ENCODE measurements around the gene SNRNP70.
"Not testable (repeated sequence)": the region's sequence is repeated elsewhere in the genome, so short reads cannot be mapped to it uniquely, and the experiment has no call there.

SNRNP70 gene, protein sequence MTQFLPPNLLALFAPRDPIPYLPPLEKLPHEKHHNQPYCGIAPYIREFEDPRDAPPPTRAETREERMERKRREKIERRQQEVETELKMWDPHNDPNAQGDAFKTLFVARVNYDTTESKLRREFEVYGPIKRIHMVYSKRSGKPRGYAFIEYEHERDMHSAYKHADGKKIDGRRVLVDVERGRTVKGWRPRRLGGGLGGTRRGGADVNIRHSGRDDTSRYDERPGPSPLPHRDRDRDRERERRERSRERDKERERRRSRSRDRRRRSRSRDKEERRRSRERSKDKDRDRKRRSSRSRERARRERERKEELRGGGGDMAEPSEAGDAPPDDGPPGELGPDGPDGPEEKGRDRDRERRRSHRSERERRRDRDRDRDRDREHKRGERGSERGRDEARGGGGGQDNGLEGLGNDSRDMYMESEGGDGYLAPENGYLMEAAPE

DNA sequence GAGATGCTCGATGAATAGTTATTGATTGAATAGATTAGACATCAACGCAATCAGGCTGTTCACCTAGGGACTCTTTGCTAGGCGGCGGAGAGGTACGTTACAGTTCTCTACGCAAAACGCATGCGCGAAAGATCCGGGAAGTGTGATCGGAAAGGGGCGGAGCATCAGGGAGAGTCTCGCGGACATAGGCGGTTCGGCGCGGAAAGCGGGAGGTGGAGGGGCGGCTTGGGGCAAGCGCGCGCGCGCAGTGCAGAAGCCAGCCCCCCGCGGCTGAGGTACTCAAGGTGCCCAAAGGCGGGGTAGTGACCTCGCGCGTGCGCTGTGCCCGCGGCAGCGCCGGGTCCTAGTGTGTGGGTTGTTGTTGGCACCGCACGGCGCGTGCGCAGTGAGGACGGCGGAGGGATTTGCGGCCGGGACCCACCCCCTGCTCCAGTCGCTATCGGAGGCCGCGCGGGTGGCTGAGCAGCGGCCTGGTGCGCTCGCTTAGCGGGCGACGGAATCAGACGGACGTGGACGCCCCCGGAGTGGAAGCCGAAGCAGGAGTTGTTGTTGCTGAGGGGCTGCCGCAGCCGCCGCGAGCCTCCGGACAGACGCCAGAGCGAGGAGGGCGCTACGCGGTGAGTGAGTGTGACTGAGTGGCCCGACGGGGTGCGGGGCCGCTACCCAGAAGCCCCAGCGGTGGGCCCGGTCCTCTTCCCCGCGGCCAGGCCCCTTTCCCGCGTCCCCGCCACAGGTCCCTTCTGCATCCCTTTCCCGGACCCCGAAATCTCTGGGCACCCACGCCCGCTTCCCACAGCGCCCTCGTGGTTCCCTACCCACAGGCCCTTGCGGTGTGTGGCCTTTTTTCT is at the start of gene SNRNP70:
TSS of gene SNRNP70 (plus strand) at position 432 of the 848 bp plus-strand sequence. CDS start 964 bp downstream, outside the sequence.
- DNase-seq (ENCODE audit: low read depth, low spot score) = peak; percentile 97

DNA sequence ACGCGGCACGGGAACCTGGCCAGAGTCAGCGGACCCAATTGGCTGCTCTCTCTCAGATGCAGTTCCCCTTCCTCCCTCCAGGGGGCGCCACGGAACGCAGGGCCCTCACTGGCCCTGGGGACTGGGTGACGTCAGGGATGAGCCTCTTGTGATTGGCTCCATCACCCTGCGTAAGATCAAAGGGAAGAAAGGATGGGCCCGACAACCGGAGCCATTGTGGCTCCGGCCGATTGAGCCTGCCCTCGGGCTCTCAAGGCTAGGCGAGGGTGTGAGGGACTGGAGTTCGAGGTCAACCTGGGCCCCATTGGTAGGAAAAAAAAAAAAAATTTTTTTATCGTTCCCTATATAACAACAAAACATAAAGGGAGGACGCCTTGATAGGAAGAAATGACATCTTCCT is 48.4 kb upstream of the SNRNP70 start, which contains the start of gene CGB1:
TSS of gene CGB1 (minus strand) at position 81 of the 400 bp plus-strand sequence. CDS start 184 bp downstream, outside the sequence.
- DNase-seq (ENCODE audit: low read depth, low spot score) = not testable (repeated sequence)

DNA sequence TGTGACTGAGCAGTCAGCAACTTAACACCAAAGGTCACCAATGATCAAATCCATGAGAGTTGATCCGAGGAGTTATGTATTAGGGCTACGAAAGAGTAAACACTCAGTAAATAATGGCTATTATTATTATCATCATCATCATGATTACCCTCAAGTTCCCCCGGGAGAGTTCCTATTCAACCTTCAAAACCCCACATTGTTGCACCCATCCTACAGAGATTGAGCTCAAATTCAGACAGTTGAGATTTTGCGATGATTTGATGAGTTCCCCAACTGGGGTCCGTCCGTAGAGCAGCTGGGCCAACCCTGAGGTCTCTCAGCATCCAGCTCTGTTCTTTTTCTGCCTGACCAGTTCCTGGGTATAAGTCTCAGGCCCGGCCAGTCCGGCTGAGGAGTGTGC is 47.1 kb upstream of the SNRNP70 start:
- not testable (repeated sequence) for DNase-seq (ENCODE audit: low read depth, low spot score)

DNA sequence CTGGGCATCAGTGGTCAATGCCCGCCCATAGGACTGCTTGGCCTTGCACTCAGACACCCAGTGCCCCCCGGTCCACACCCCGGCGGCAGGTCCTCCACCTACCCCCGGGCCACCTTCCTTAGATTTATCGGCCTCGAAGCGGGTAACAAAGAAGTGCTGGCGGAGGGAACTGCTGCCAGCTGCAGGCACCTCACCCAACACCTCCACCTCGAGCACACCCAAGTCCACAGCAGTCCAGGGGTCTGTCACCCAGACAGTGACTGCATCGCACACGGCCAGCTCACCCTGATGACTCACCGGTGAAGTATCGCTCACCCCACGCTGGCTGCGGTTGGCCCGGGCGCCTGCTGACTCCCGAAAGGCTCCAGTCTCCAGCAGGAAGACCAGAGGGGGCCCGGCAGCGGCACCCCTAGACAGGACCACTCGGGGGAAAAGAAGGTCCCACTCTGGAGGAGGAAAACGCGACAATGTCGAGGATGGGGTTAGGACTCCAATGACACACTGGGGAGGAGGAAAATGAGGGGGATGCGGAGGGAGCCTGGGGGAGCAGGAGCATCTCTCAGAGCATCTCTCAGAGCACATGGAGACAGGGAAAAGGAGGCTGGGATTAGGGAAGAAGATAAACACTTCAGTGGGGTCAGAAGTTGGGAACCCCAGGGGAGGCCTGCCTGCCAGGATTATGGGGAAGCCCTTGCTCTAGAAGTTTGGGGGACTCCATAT is 46.5 kb upstream of the SNRNP70 start:
- not testable (repeated sequence) for DNase-seq (ENCODE audit: low read depth, low spot score)

DNA sequence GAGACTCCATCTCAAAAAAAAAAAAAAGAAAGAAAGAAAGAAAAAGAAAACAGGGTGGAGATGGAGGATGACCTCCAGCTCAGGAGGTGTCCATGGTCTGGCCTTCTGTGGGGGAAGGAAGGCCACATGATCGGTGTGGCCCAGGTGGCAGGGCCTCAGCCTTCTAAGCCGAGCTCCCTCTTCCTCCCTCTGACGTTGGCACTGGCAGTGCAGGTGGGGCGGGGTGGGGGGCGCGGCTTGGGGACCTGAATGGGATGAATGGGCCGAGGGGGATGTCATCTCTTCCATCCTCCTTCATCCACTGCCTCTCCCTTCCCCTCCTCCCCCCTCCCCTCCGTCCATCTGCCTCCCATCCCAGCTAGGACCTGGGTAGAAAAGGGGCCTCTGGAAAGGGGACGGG is 45.5 kb upstream of the SNRNP70 start:
- not testable (repeated sequence) for DNase-seq (ENCODE audit: low read depth, low spot score)

DNA sequence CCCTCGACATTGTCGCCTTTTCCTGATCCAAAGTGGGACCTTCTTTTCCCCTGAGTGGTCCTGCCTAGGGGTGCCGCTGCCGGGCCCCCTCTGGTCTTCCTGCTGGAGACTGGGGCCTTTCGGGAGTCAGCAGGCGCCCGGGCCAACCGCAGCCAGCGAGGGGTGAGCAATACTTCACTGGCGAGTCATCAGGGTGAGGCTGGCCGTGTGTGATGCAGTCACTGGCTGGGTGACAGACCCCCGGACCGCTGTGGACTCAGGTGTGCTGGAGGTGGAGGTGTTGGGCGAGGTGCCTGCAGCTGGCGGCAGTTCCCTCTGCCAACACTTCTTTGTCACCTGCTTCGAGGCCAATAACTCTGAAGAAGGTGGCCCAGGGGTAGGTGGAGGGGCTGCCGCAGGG is 43.1 kb upstream of the SNRNP70 start:
- no peak for DNase-seq (ENCODE audit: low read depth, low spot score)

DNA sequence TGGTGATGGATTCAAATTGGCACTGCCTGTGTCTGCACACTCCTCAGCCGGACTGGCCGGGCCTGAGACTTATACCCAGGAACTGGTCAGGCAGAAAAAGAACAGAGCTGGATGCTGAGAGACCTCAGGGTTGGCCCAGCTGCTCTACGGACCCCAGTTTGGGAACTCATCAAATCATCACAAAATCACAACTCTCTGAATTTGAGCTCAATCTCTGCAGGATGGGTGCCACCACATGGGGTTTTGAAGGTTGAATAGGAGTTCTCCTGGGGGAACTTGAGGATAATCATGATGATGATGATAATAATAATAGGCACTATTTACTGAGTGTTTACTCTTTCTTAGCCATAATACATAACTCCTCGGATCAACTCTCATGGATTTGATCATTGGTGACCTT is 42.6 kb upstream of the SNRNP70 start:
- not testable (repeated sequence) for DNase-seq (ENCODE audit: low read depth, low spot score)

DNA sequence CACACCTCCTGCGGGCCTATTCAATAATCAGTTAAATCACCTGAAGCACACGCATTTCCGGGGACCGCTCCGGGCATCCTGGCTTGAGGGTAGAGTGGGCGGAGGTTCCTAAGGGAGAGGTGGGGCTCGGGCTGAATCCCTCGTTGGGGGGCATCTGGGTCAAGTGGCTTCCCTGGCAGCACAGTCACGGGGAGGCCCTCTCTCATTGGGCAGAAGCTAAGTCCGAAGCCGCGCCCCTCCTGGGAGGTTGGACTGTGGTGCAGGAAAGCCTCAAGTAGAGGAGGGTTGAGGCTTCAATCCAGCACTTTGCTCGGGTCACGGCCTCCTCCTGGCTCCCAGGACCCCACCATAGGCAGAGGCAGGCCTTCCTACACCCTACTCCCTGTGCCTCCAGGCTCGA is 41.7 kb upstream of the SNRNP70 start, which contains the start of gene CGB5:
TSS of gene CGB5 (plus strand) at position 301 of the 400 bp plus-strand sequence. CDS start 362 bp downstream, outside the sequence.
- not testable (repeated sequence) for DNase-seq (ENCODE audit: low read depth, low spot score)

DNA sequence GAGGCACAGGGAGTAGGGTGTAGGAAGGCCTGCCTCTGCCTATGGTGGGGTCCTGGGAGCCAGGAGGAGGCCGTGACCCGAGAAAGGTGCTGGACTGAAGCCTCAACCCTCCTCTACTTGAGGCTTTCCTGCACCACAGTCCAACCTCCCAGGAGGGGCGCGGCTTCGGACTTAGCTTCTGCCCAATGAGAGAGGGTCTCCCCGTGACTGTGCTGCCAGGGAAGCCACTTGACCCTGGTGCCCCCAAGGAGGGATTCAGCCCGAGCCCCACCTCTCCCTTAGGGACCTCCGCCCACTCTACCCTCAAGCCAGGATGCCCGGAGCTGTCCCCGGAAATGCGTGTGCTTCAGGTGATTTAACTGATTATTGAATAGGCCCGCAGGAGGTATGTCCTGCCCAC is 36.2 kb upstream of the SNRNP70 start, which contains the start of gene CGB8:
TSS of gene CGB8 (minus strand) at position 101 of the 400 bp plus-strand sequence. CDS start 372 bp downstream, outside the sequence.
- not testable (repeated sequence) for DNase-seq (ENCODE audit: low read depth, low spot score)

DNA sequence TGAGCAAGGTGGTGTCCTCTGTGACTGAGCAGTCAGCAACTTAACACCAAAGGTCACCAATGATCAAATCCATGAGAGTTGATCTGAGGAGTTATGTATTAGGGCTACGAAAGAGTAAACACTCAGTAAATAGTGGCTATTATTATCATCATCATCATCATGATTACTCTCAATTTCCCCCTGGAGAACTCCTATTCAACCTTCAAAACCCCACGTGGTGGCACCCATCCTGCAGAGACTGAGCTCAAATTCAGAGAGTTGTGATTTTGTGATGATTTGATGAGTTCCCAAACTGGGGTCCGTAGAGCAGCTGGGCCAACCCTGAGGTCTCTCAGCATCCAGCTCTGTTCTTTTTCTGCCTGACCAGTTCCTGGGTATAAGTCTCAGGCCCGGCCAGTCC is 35.4 kb upstream of the SNRNP70 start:
- DNase-seq (ENCODE audit: low read depth, low spot score) = not testable (repeated sequence)

DNA sequence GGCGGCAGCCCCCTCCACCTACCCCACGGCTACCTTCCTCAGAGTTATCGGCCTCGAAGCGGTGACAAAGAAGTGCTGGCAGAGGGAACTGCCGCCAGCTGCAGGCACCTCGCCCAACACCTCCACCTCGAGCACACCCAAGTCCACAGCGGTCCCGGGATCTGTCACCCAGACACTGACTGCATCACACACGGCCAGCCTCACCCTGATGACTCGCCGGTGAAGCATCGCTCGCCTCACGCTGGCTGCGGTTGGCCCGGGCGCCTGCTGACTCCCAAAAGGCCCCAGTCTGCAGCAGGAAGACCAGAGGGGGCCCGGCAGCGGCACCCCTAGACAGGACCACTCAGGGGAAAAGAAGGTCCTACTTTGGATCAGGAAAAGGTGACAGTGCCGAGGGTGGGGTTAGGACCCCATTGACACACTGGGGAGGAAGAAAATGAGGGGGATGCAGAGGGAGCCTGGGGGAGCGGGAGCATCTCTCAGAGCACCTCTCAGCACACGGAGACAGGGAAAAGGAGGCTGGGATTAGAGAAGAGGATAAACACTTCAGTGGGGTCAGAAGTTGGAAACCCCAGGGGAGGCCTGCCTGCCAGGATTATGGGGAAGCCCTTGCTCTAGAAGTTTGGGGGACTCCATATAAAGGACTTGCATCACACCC is 34.7 kb upstream of the SNRNP70 start:
- not testable (repeated sequence) for DNase-seq (ENCODE audit: low read depth, low spot score)

DNA sequence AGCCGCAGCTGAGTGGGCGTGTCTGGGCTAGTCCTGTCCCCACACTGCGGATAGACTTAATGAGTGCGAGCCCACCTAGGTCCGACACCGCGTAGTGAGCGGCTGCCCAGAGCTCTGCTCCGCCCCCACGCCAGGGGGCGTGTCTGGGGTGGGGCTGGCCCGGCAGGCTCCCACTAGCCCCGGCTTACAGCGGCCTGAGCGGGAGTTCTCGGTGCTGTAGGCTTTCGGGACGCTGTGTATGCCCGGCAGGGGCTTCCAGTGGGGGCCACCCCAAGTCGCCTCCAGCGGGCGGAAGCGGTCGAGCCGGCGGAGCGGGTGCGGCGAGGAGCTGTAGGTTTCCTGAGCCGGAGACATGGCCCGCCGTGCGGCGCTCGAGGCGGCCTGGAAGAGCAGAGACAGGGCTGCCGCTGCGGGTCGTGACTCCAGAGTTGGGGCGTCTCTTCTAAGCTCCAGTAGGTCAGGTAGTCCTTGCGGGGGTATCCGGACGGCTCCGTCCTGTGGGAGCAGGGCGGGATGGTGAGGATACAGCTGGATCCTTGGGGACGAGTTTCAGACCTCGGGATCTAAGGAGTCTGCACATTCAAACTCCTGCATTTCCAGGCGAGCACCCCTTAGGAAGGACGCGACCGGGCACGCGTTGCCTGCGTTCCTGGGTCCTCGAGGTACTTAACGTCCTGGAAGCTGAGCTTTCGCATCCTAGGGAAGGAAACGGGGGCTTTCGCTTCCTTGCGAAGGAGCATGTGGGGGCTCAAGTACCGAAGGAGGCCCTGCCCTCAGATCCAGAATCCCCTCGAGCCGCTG is 28.9 kb upstream of the SNRNP70 start:
- DNase-seq (ENCODE audit: low read depth, low spot score) = no peak

DNA sequence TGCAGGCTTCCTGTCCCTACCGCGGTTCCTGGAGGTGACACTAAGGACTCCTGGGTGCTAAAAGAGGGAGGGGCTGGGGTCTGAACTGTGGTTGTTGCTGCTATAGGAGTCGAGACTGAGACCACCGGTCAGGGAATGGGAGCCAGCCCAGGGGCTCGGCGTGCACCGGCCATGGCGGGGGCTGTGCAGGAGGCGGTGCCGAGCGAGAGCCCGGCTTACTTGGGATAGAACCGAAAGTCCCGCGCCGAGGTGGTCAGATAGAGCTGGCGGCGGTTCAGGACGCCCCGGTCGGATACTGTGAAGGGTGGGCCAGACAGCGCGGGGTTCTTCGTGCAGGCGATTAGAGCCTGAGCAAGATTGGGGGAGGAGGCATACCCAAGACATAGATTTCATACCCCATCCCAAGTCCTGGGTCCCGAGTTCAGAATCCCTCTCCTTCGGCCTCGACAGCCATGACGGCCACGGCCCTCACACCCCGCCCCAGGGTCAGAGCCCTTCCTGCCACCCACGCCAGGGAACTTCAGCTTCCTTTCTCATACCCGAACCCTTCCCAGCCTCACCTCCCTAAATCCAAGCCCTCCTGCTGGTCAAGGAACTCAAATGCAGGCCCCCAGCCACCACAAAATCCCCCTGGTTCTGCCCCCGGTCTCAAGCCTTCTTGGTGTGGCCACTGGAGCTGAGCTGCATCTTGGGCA is 28.2 kb upstream of the SNRNP70 start:
- not testable (repeated sequence) for DNase-seq (ENCODE audit: low read depth, low spot score)

DNA sequence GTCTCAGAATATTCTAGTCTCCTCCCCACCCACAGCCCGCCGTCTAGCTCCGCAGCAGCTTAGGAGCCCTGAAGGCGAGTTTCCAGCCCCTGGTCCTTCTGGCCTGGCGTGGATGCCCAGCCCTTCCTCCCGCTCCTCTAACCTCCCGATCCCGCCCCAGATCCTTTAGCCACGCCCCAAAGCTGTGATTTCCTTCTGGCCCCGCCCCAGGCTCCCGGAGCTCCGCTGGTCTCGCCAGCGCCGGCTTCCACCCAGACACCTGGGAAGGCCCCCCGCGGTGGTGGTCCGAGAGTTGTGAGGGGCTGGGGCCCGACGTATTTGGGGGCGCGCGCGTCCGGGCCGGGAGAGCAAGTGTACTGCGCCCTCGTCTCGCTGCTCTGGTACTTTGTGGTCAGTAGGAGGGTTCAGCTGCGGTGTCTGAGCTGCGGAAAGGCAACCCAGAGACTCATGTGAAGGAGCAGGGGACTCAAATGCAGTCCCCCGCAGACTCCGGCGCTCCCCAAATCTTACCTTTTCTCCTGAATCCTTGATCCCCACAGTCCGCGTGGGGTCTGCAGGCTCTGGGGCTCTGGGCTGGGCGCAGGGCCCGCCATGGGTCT is 27.5 kb upstream of the SNRNP70 start, which contains the start of gene CGB7:
TSS of gene CGB7 (minus strand) at position 114 of the 599 bp plus-strand sequence. CDS start 2,374 bp downstream, outside the sequence.
- no peak for DNase-seq (ENCODE audit: low read depth, low spot score)

DNA sequence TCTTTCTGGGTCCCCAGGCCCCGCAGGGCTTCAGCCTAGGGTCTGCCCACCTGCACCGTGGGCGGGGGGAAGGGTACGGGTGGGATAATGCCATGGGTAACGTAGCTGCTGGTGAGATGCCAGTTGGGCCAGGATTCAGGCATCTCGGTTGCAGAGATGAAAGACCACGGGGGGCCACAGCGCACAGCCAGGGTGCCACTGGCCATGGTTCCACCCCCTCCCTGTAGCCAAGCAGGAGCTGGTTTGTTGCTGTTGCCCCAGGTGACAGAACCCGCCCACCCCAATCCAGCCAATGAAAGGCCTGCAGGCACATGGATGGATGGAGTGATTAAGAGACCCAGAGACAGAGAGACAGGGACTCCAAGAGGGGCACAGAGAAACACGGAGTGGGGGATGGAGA is 26.7 kb upstream of the SNRNP70 start:
- no peak for DNase-seq (ENCODE audit: low read depth, low spot score)

DNA sequence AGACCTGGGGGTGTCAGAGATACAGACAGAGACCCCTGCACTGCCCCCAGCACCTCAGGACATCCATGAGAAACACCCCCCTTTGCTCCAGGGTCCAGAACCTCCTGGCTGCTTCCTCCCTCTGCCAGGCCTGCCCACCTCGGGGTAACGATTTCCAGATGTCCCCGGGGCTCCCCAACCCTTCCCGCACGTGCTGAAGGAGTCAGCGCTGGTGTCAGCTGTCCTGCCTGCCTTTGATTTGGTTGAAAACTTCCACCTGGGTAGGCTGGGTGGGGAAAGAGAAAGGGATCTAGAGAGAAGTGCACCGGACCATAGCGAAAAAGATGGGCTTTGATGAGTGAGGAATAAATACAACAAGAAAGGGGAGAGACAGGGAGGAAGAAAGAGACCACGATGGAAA is 26.2 kb upstream of the SNRNP70 start:
- no peak for DNase-seq (ENCODE audit: low read depth, low spot score)

DNA sequence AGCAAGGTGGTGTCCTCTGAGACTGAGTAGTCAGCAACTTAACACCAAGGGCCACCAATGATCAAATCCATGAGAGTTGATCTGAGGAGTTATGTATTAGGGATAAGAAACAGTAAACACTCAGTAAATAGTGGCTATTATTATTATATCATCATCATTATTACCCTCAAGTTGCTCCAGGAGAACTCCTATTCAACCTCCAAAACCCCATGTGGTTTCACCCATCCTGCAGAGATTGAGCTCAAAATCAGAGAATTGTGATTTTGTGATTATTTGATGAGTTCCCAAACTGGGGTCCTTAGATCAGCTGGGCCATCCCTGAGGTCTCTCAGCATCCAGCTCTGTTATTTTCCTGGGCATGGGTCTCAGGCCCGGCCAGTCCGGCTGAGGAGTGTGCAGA is 24.3 kb upstream of the SNRNP70 start:
- no peak for DNase-seq (ENCODE audit: low read depth, low spot score)

DNA sequence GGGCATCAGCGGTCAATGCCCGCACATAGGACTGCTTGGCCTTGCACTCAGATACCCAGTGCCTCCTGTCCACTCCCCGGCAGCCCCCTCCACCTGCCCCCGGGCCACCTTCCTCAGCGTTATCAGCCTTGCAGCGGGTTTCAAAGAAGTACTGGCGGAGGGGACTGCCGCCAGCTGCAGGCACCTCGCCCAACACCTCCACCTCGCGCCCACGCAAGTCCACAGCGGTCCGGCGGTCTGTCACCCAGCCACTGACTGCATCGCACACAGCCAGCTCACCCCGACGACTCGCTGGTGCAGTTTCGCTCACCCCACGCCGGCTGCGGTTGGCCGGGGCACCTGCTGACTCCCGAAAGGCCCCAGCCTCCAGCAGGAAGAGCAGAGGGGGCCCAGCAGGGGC is 23.8 kb upstream of the SNRNP70 start:
- no peak for DNase-seq (ENCODE audit: low read depth, low spot score)

Data from activated CD4-positive, CD25-positive, alpha-beta regulatory T cell treated with anti-CD3 and anti-CD28 coated beads, Interleukin-2, amount 50 U/mL, for 16 hours (primary cell).